RWPE2 (cell line): ENCODE results near the gene MVK.

Experiments used
- ATAC-seq: fragments of 200-7000 bp; cut with Tn5 transposase; 3 replicates; pipeline ENCODE4 v1.9.1; 2021; ENCODE audit warnings: low read depth
- DNase-seq: peaks from one replicate; pipeline ENCODE4 v3.0.0-alpha.2; 2020; ENCODE audit warnings: low spot score
- H3K27ac ChIP-seq: fragments of 450-650 bp; 2 replicates; pipeline ENCODE4 v1.5.1; 2017; ENCODE audit warnings: mild to moderate bottlenecking; ENCODE audit not compliant: poor library complexity, severe bottlenecking
- H3K27me3 ChIP-seq: fragments of 250-450 bp; sonication (Bioruptor Pico); 2 replicates; pipeline ENCODE4 v1.5.1; 2021; ENCODE audit warnings: mild to moderate bottlenecking, moderate library complexity; ENCODE audit not compliant: insufficient read depth, poor library complexity, severe bottlenecking
- H3K36me3 ChIP-seq: fragments of 250-450 bp; sonication (Bioruptor Pico); 2 replicates; pipeline ENCODE4 v1.5.1; 2020; ENCODE audit warnings: low read depth, mild to moderate bottlenecking, moderate library complexity
- H3K4me1 ChIP-seq: fragments of 250-450 bp; sonication (Bioruptor Pico); 2 replicates; pipeline ENCODE4 v1.5.1; 2021; ENCODE audit warnings: mild to moderate bottlenecking, moderate library complexity; ENCODE audit not compliant: insufficient read depth, poor library complexity, severe bottlenecking
- H3K4me3 ChIP-seq: fragments of 250-450 bp; sonication (Bioruptor Pico); 2 replicates; pipeline ENCODE4 v1.5.1; 2021; ENCODE audit warnings: mild to moderate bottlenecking, moderate library complexity; ENCODE audit not compliant: severe bottlenecking
- H3K9me3 ChIP-seq: fragments of 250-450 bp; sonication (Bioruptor Pico); 2 replicates; pipeline ENCODE4 v1.5.1; 2021; ENCODE audit warnings: mild to moderate bottlenecking, moderate library complexity; ENCODE audit not compliant: severe bottlenecking
- CTCF ChIP-seq: fragments of 450-650 bp; IDR thresholded peaks from one replicate; pipeline ENCODE4 v1.5.1; 2017; ENCODE audit warnings: mild to moderate bottlenecking, moderate library complexity; ENCODE audit not compliant: poor library complexity, severe bottlenecking

Gene MVK

DNA sequence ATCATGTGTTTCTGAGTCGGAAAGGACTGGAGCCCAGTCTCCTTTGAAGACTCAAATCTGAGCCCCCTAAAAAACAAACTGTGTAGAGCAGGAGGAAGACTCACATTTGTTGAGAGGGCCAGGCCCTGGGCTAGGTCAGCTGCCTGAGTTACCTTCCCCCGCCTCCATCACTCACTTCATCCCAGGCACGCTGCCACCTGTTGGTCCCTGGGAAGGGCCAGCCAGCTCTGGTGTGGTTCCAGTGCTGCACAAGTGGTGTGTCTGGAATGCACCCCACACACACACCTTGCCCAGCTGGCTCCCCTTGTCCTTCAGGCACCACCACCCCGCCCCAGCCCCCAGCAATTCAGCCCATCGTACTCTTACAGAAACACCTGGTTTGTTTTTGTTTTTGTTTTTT, 9.0 kb downstream of the MVK start:
- H3K36me3 ChIP-seq = peaks cover 83% of the 10 kb centered on the region
- DNase-seq = no peak

DNA sequence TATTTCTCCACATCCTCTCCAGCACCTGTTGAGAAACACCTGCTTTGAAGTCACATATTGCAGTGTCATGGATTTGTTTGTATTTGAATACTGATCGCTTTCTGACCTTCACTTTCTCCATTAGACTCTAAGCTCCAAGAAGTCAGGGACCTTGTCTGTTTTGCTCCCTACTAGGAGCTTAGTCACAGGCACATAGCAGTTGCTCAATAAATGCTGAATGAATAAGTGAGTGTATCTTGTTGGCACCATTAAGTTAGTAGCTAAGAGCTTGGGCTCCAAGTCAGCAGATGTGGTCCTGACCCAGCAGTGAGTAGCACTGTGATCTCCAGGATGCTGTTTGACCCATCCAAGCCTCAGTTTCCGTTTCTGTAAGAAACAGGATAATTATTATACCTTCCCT, 10.1 kb downstream of the MVK start:
- no peaks in the 10 kb centered on the region for H3K27me3 ChIP-seq
- no peak overlapping the region for H3K27ac ChIP-seq
- H3K9me3 ChIP-seq = no peaks in the 10 kb centered on the region
- no peak for ATAC-seq
- no peak for TF ChIP-seq CTCF
- DNase-seq = no peak
- H3K36me3 ChIP-seq = peaks cover 83% of the 10 kb centered on the region
- H3K4me3 ChIP-seq = no peak overlapping the region
- peaks cover 10% of the 10 kb centered on the region for H3K4me1 ChIP-seq

More for the DNA sequence above, 9.0 kb downstream of the MVK start:
- TF ChIP-seq CTCF = no peak
- H3K4me3 ChIP-seq = no peak overlapping the region
- H3K4me1 ChIP-seq = peaks cover 10% of the 10 kb centered on the region
- ATAC-seq = no peak
- peak overlapping the region; percentile 70 for H3K27ac ChIP-seq
- no peaks in the 10 kb centered on the region for H3K27me3 ChIP-seq
- no peaks in the 10 kb centered on the region for H3K9me3 ChIP-seq

DNA sequence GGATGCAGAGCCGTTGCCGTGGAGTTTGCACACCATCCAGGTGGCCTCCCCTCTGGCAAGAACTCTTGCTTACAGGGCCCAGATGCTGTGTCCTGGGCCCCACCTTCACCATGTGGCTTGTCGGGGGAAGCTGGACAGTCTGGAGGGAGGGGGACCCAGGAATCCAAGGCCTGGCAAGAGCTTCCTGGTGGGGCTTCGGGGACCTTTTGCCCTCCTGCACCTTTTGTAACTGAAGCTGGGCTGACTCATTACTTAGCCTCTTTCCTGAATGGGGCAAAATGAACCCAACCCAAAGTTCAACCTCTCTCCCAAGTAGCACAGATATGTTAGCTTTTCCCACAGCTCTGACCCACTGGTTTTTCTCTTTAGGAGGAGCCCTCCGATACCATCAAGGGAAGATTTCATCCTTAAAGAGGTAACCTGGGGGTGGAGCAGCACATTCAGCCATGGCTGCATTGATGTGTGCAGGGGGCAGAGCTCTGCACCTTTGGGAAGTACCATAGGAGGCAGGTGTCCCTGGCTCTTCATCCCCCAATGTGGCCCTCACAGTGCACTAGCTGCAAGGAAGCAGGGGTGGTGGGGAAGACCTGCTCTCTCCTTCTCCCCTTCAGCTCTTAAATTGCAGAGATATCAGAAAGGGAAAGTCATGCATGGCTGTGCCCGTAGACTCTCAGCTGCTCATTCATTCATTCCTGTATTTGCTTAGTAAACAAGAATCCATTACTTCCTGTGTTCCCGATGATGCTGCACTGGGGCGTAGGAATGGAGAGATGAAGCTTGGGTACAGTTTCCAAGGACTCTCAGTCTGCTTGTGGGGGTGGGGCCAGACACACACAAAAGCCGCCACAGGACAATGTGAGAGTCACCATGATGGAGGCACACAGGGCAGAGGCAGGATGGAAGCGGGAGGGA, 13.0 kb downstream of the MVK start:
- no peak overlapping the region for H3K27ac ChIP-seq
- H3K36me3 ChIP-seq = peaks cover 65% of the 10 kb centered on the region
- DNase-seq (no peak), ATAC-seq (no peak)
- no peaks in the 10 kb centered on the region for H3K9me3 ChIP-seq
- no peaks in the 10 kb centered on the region for H3K27me3 ChIP-seq
- H3K4me1 ChIP-seq = peaks cover 8% of the 10 kb centered on the region
- no peak overlapping the region for H3K4me3 ChIP-seq
- TF ChIP-seq CTCF = no peak

GRCh38 chr12:109587921-109588320, 14.3 kb downstream of the MVK start:
- Histone ChIP-seq H3K9me3 (no peaks in the 10 kb centered on the region), H3K4me1 (no peaks in the 10 kb centered on the region), H3K27ac (no peak overlapping the region), H3K36me3 (peaks cover 73% of the 10 kb centered on the region), H3K27me3 (no peaks in the 10 kb centered on the region), H3K4me3 (no peak overlapping the region)
- ATAC-seq (no peak), DNase-seq (no peak)
- TF ChIP-seq CTCF = no peak
